ENCODE measurements around the gene PTHLH. TPM values are rescaled to one million over a fixed set of nuclear protein-coding genes. Genes with fewer than 3 reads are reported as not detected.

PTHLH gene
- total and polyA plus RNA-seq, 10 of the 15 experiments (the other 5 are each of a cell fraction or from before 2014, with no cell fraction given): 0.08 to 0.12 TPM; not detected in 8

DNA sequence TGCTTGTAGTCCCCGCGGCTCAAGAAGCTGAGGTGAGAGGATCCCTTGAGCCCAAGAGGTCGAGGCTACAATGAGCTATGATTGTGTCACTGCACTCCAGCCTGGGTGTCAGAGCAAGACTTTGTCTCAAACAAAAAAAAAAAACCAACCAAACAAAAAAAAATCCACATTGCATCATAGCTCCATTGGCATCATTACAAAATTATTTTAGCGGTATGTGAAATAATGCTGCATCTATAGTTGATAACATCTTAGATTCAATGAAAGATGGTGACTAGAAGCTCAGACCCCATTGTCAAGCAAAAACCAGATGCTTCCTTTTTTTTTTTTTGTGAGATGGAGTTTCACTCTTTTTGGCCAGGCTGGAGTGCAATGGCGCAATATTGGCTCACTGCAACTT, 14.8 kb upstream of the PTHLH start:
- TF ChIP-seq, protein P1, sequence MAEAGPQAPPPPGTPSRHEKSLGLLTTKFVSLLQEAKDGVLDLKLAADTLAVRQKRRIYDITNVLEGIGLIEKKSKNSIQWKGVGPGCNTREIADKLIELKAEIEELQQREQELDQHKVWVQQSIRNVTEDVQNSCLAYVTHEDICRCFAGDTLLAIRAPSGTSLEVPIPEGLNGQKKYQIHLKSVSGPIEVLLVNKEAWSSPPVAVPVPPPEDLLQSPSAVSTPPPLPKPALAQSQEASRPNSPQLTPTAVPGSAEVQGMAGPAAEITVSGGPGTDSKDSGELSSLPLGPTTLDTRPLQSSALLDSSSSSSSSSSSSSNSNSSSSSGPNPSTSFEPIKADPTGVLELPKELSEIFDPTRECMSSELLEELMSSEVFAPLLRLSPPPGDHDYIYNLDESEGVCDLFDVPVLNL (IDR thresholded peaks at IDR 0.05; ENCODE audit: low read depth, low read length): no peak
- TF ChIP-seq MYC (IDR thresholded peaks at IDR 0.05; ENCODE audit: insufficient read depth, insufficient read length, insufficient replicate concordance, low read length, severe bottlenecking): no peak
- no peak for TF ChIP-seq TAF1 (IDR thresholded peaks at IDR 0.05; ENCODE audit: borderline replicate concordance, low read depth, low read length)
- no peak for TF ChIP-seq NBN (IDR thresholded peaks at IDR 0.05)
- no peaks in the 10 kb centered on the region for H3K4me1 ChIP-seq (ENCODE audit: control insufficient read depth, insufficient read depth, low read length)
- intact Hi-C loops (cut with micrococcal nuclease; ENCODE audit: unreplicated experiment): no loop called here
- no TSS peak for BruUV-seq (replicated peaks)
- H3K9me3 ChIP-seq (replicated peaks; ENCODE audit: control insufficient read depth, insufficient read depth, low read length): no peaks in the 10 kb centered on the region
- no peak overlapping the region for H2AFZ ChIP-seq (ENCODE audit: control insufficient read depth, low read depth, low read length)
- DNase-seq (ENCODE audit: low read depth, low spot score): no peak
- FAIRE-seq: no peak
- H3K79me2 ChIP-seq (ENCODE audit: control insufficient read depth, insufficient read depth, low read length): no peaks in the 10 kb centered on the region
- CTCF ChIA-PET: no interaction called here
- H3K36me3 ChIP-seq (ENCODE audit: control insufficient read depth in 2 of 2, insufficient read depth in 2 of 2, low read length in 1 of 2): no peaks in the 10 kb centered on the region
- H3K27me3 ChIP-seq (replicated peaks in 1 of 2; ENCODE audit: control insufficient read depth in 2 of 2, insufficient read depth in 2 of 2, low read length in 1 of 2): no peaks in the 10 kb centered on the region
- RAD21 ChIA-PET (ENCODE audit: unreplicated experiment): no interaction called here
- POLR2A ChIA-PET: no interaction called here
- H3K4me3 ChIP-seq: no peak overlapping the region
- ATAC-seq: no peak
- H3K27ac ChIP-seq (ENCODE audit: control insufficient read depth, insufficient read depth): no peak overlapping the region
- H4K20me1 ChIP-seq (ENCODE audit: control insufficient read depth, insufficient read depth): no peaks in the 10 kb centered on the region
- 51% methylated on average over 4 of the region's 5 CpGs for WGBS (ENCODE audit: insufficient coverage, insufficient replicate concordance, low lambda C conversion rate, missing lambda C conversion rate)
- H3K4me2 ChIP-seq (ENCODE audit: control insufficient read depth, insufficient read depth): no peak overlapping the region
- SMC1A ChIA-PET (ENCODE audit: uncharacterized antibody, unreplicated experiment): no interaction called here
- in situ Hi-C loops (cut with MboI): no loop called here
- no peak overlapping the region for H3K9ac ChIP-seq (ENCODE audit: control insufficient read depth, insufficient read depth, low read length)

- ATAC-seq (no peak), DNase-seq (ENCODE audit: low read depth, low spot score) (no peak), FAIRE-seq (no peak)
- ChIA-PET POLR2A (no interaction called here), CTCF (no interaction called here), RAD21 (ENCODE audit: unreplicated experiment) (no interaction called here), SMC1A (ENCODE audit: uncharacterized antibody, unreplicated experiment) (interaction anchor here (0.9 kb wide), 1 partner anchor 11 kb away, joined by 3 read pairs; no protein-coding TSS in a partner anchor)
- Histone ChIP-seq H3K4me3 (no peak overlapping the region), H3K9me3 (replicated peaks; ENCODE audit: control insufficient read depth, insufficient read depth, low read length) (no peaks in the 10 kb centered on the region), H3K36me3 (ENCODE audit: control insufficient read depth in 2 of 2, insufficient read depth in 2 of 2, low read length in 1 of 2) (no peaks in the 10 kb centered on the region), H4K20me1 (ENCODE audit: control insufficient read depth, insufficient read depth) (no peaks in the 10 kb centered on the region), H3K4me1 (ENCODE audit: control insufficient read depth, insufficient read depth, low read length) (no peaks in the 10 kb centered on the region), H3K27ac (ENCODE audit: control insufficient read depth, insufficient read depth) (no peak overlapping the region), H3K9ac (ENCODE audit: control insufficient read depth, insufficient read depth, low read length) (no peak overlapping the region), H3K27me3 (replicated peaks in 1 of 2; ENCODE audit: control insufficient read depth in 2 of 2, insufficient read depth in 2 of 2, low read length in 1 of 2) (no peaks in the 10 kb centered on the region), H2AFZ (ENCODE audit: control insufficient read depth, low read depth, low read length) (no peak overlapping the region), H3K4me2 (ENCODE audit: control insufficient read depth, insufficient read depth) (no peak overlapping the region), H3K79me2 (ENCODE audit: control insufficient read depth, insufficient read depth, low read length) (no peaks in the 10 kb centered on the region)
- no TSS peak for BruUV-seq (replicated peaks)
- in situ Hi-C loops (cut with MboI): no loop called here
- WGBS (ENCODE audit: insufficient coverage, insufficient replicate concordance, low lambda C conversion rate, missing lambda C conversion rate): 25% methylated on average over 2 of the region's 2 CpGs
- intact Hi-C loops (cut with micrococcal nuclease; ENCODE audit: unreplicated experiment): no loop called here
- no peak for TF ChIP-seq PAX5 (IDR thresholded peaks at IDR 0.05; ENCODE audit: borderline replicate concordance, low read depth, low read length)
- no peak for TF ChIP-seq TCF12 (IDR thresholded peaks at IDR 0.05; ENCODE audit: low read depth, low read length)
- no peak for TF ChIP-seq FOXK2 (IDR thresholded peaks at IDR 0.05)
- no peak for TF ChIP-seq IRF4 (IDR thresholded peaks at IDR 0.05; ENCODE audit: low read depth, low read length)
- no peak for TF ChIP-seq PAX8 (IDR thresholded peaks at IDR 0.05)
- TF ChIP-seq CREB1 (IDR thresholded peaks at IDR 0.05; ENCODE audit: low read depth): no peak
- TF ChIP-seq, protein P2, sequence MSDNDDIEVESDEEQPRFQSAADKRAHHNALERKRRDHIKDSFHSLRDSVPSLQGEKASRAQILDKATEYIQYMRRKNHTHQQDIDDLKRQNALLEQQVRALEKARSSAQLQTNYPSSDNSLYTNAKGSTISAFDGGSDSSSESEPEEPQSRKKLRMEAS (IDR thresholded peaks at IDR 0.05; ENCODE audit: low read depth, low read length): no peak
- TF ChIP-seq, protein P3, sequence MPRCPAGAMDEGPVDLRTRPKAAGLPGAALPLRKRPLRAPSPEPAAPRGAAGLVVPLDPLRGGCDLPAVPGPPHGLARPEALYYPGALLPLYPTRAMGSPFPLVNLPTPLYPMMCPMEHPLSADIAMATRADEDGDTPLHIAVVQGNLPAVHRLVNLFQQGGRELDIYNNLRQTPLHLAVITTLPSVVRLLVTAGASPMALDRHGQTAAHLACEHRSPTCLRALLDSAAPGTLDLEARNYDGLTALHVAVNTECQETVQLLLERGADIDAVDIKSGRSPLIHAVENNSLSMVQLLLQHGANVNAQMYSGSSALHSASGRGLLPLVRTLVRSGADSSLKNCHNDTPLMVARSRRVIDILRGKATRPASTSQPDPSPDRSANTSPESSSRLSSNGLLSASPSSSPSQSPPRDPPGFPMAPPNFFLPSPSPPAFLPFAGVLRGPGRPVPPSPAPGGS (IDR thresholded peaks at IDR 0.05; ENCODE audit: borderline replicate concordance, insufficient read depth, low read depth, low read length, poor library complexity, severe bottlenecking): no peak
- TF ChIP-seq DPF2 (IDR thresholded peaks at IDR 0.05): no peak
- no peak for TF ChIP-seq EZH2 (IDR thresholded peaks at IDR 0.05; ENCODE audit: borderline replicate concordance, control insufficient read depth, low read depth, low read length)
- no peak for TF ChIP-seq KAT2A (conservative IDR thresholded peaks at IDR 0.05; ENCODE audit: control insufficient read depth, low read depth, low read length)
- TF ChIP-seq TCF3 (IDR thresholded peaks at IDR 0.05; ENCODE audit: borderline replicate concordance, insufficient read depth, low read depth, low read length): no peak
- no peak for TF ChIP-seq POU2F2 (IDR thresholded peaks at IDR 0.05; ENCODE audit: borderline replicate concordance, low read depth, low read length)
- TF ChIP-seq BHLHE40 (IDR thresholded peaks at IDR 0.05; ENCODE audit: borderline replicate concordance in 1 of 2, low read depth in 2 of 2, low read length in 1 of 2): no peak
These were observed 11.7 kb upstream of the PTHLH start for GRCh38 chr12:27984275-27984674.

Measured in GM12878 (cell line).